ENCODE data around the gene GGA3.

Gene GGA3

GRCh38 chr17:75241143-75241430 lies 20.3 kb downstream of the GGA3 start:
- H3K4me1 ChIP-seq (ENCODE audit: insufficient read depth, low read length, severe bottlenecking), result peaks cover 48% of the 10 kb centered on the region
- H3K4me2 ChIP-seq (ENCODE audit: low read length), result no peak overlapping the region
- H3K36me3 ChIP-seq (ENCODE audit: insufficient read depth, low read length), result peaks cover 83% of the 10 kb centered on the region
- peak overlapping the region; percentile 94 for H3K27ac ChIP-seq (ENCODE audit: low read depth, low read length, poor library complexity, severe bottlenecking)
- no peaks in the 10 kb centered on the region for H3K79me2 ChIP-seq (ENCODE audit: insufficient read depth, low read length)
- H3K4me3 ChIP-seq (ENCODE audit: low read depth, low read length, poor library complexity, severe bottlenecking), result no peak overlapping the region
- H4K20me1 ChIP-seq (ENCODE audit: insufficient read depth, low read length), result no peaks in the 10 kb centered on the region
- no peaks in the 10 kb centered on the region for H3K27me3 ChIP-seq (ENCODE audit: insufficient read depth, low read length)
- H3K9me2 ChIP-seq (ENCODE audit: low read depth, low read length), result no peaks in the 10 kb centered on the region
- no peak overlapping the region; the same call in 1 of the 2 replicates for H3K9ac ChIP-seq (ENCODE audit: low read length)
- peaks cover 11% of the 10 kb centered on the region for H3F3A ChIP-seq (ENCODE audit: insufficient read depth, low read length)
- TF ChIP-seq EZH2 (IDR thresholded peaks at IDR 0.05; ENCODE audit: borderline replicate concordance, low read length), result no peak
- no peak for TF ChIP-seq CTCF (IDR thresholded peaks at IDR 0.05; ENCODE audit: low read length)
- H3K9me3 ChIP-seq (ENCODE audit: low read length), result no peaks in the 10 kb centered on the region
- H2AFZ ChIP-seq (ENCODE audit: low read length), result no peak overlapping the region

- Histone ChIP-seq H3K4me2 (ENCODE audit: low read length) (no peak overlapping the region), H3K79me2 (ENCODE audit: insufficient read depth, low read length) (no peaks in the 10 kb centered on the region), H3K27ac (ENCODE audit: low read depth, low read length, poor library complexity, severe bottlenecking) (peak overlapping the region; percentile 94), H2AFZ (ENCODE audit: low read length) (no peak overlapping the region), H4K20me1 (ENCODE audit: insufficient read depth, low read length) (no peaks in the 10 kb centered on the region), H3K27me3 (ENCODE audit: insufficient read depth, low read length) (no peaks in the 10 kb centered on the region), H3K9me3 (ENCODE audit: low read length) (no peaks in the 10 kb centered on the region), H3K9ac (ENCODE audit: low read length) (no peak overlapping the region; the same call in 1 of the 2 replicates), H3F3A (ENCODE audit: insufficient read depth, low read length) (peaks cover 11% of the 10 kb centered on the region), H3K4me3 (ENCODE audit: low read depth, low read length, poor library complexity, severe bottlenecking) (no peak overlapping the region), H3K4me1 (ENCODE audit: insufficient read depth, low read length, severe bottlenecking) (peaks cover 43% of the 10 kb centered on the region), H3K9me2 (ENCODE audit: low read depth, low read length) (no peaks in the 10 kb centered on the region), H3K36me3 (ENCODE audit: insufficient read depth, low read length) (peaks cover 83% of the 10 kb centered on the region)
- TF ChIP-seq CTCF (IDR thresholded peaks at IDR 0.05; ENCODE audit: low read length), result peak; percentile 100
- no peak for TF ChIP-seq EZH2 (IDR thresholded peaks at IDR 0.05; ENCODE audit: borderline replicate concordance, low read length)
These were observed 20.8 kb downstream of the GGA3 start for GRCh38 chr17:75240394-75241142.

GRCh38 chr17:75239778-75240393 lies 21.5 kb downstream of the GGA3 start:
- Histone ChIP-seq H3K9me2 (ENCODE audit: low read depth, low read length) (no peaks in the 10 kb centered on the region), H3K36me3 (ENCODE audit: insufficient read depth, low read length) (peaks cover 84% of the 10 kb centered on the region), H3K9me3 (ENCODE audit: low read length) (no peaks in the 10 kb centered on the region), H3K4me3 (ENCODE audit: low read depth, low read length, poor library complexity, severe bottlenecking) (no peak overlapping the region), H3F3A (ENCODE audit: insufficient read depth, low read length) (peaks cover 10% of the 10 kb centered on the region), H3K9ac (ENCODE audit: low read length) (no peak overlapping the region), H2AFZ (ENCODE audit: low read length) (no peak overlapping the region), H4K20me1 (ENCODE audit: insufficient read depth, low read length) (no peaks in the 10 kb centered on the region), H3K27me3 (ENCODE audit: insufficient read depth, low read length) (no peaks in the 10 kb centered on the region), H3K27ac (ENCODE audit: low read depth, low read length, poor library complexity, severe bottlenecking) (no peak overlapping the region), H3K4me2 (ENCODE audit: low read length) (no peak overlapping the region), H3K4me1 (ENCODE audit: insufficient read depth, low read length, severe bottlenecking) (peaks cover 36% of the 10 kb centered on the region), H3K79me2 (ENCODE audit: insufficient read depth, low read length) (no peaks in the 10 kb centered on the region)
- TF ChIP-seq EZH2 (IDR thresholded peaks at IDR 0.05; ENCODE audit: borderline replicate concordance, low read length), result no peak

Measured in OCI-LY1 (cell line).